PFSK-1 (cell line): ENCODE results near the gene TAPBP.

Experiments
- POLR2AphosphoS5 ChIP-seq: IDR thresholded peaks from 2 replicates; pipeline ENCODE4 v1.6.1; 2012; ENCODE audit warnings: low read depth, mild to moderate bottlenecking, control low read depth, low read length, moderate library complexity
- REST ChIP-seq, 2 experiments: IDR thresholded peaks; 2 replicates each; pipeline versions ENCODE4 v1.6.1 to v1.8.0; 2011 to 2012; ENCODE audit warnings: low read depth in 2 of 2, low read length in 2 of 2, control low read depth in 1 of 2, inconsistent platforms in 1 of 2, mild to moderate bottlenecking in 1 of 2, moderate library complexity in 1 of 2; ENCODE audit not compliant: insufficient read depth in 1 of 2
- TAF1 ChIP-seq: IDR thresholded peaks from 2 replicates; pipeline ENCODE4 v1.6.1; 2012; ENCODE audit warnings: low read length, control low read depth, borderline replicate concordance; ENCODE audit not compliant: insufficient read depth

- no peak for TF ChIP-seq REST (IDR thresholded peaks at IDR 0.05; ENCODE audit: insufficient read depth in 1 of 2, low read depth in 2 of 2, low read length in 2 of 2)
- TF ChIP-seq POLR2AphosphoS5, result no peak
- TF ChIP-seq TAF1, result no peak
These were observed 25.5 kb downstream of the TAPBP start for GRCh38 chr6:33288141-33288920.
